Dermis microvascular lymphatic vessel endothelial cell (primary cell): ENCODE measurements around the gene GJC3. TPM values are rescaled to one million over a fixed set of nuclear protein-coding genes. Genes with fewer than 3 reads are reported as not detected.
"Not testable (repeated sequence)": the region's sequence is repeated elsewhere in the genome, so short reads cannot be mapped to it uniquely, and the experiment has no call there.

Experiments used
- DNase-seq, 2 donors: peaks; one replicate each; pipeline versions ENCODE4 v3.0.0 to v3.0.0-alpha.2; 2010; ENCODE audit warnings: low read depth in 2 of 2
- total RNA-seq: library from RNA; depleted of rRNA; stranded (reverse); fragments of >200 nt; gene quantifications from 2 replicates; pipeline ENCODE4 v1.2.1, GENCODE V29; 2014

GJC3 gene
- total RNA-seq, 1 donor from 2014 or later = 0.26 TPM

GRCh38 chr7:99930376-99930775, 956 bp upstream of the GJC3 start:
- DNase-seq = no peak

DNA sequence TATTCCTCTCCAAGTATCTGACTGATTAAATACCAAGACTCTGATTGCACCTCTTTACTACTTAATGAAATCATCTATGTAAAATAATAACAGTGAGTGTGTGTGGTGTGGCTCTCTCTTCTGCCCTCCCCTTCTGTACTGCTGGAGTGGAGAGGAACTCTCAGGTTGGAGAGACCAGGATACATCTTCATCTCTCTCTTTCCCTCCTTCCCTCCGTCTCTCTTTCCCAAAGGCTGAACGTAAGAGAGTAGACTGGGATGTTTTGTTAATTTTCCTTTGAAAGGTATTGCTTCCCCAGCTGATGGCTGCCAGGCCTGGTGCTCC, 272 bp upstream of the GJC3 start:
- DNase-seq = no peak

DNA sequence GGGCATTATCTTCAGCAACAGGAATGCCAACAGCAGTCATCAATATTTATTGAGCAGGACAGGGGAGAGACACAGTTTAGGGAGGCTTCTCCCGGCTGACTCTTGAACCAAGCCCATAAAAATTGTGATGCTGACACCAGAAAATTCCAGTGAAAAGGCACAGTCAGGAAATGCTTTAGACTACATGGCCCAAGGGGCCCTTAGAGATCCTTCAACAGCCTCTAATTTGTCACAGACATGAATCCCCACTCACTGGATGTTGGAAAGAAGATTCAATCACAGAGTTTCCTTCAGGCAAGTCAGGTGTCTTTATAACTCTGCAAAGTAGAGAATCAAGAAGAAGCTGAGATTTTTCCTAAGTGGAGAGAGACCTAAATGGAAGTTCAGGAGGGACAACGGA, 1.2 kb downstream of the GJC3 start:
- no peak for DNase-seq

DNA sequence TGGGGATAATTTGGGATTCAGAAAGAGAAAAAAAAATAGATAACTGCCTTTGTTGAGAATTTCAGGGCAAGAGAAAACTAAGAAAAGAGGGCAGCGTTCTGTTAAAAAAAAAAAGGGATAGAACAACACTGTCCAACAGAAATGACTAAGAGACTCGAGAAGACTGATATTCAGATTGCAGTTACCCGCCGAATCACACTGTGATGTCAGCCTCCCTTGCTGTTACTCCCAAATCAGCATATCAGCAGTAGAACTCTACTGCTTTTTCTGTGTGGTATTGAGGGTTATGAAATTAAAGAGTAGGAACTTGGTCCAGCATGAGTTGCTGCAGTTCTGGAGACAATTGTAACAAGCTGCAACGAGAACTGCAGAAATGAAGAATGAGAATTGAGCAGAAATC, 1.9 kb downstream of the GJC3 start:
- no peak for DNase-seq

DNA sequence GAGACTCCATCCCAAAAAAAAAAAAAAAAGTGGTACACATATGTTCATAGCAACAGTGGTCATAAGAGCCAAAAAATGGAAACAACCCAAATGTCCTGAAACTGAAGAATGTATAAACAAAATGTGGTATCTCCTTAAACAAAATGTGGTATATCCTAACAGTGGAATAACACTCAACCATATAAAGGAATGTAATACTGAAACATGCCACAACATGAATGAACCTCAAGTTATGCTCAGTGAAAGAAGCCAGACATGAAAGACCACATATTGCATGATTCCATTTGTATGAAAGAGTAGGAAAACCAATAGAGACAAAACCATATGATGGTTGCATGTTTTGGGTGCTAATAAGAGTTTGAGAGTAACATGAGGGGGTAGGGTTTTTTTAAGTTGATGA, 3.1 kb downstream of the GJC3 start:
- DNase-seq = no peak

DNA sequence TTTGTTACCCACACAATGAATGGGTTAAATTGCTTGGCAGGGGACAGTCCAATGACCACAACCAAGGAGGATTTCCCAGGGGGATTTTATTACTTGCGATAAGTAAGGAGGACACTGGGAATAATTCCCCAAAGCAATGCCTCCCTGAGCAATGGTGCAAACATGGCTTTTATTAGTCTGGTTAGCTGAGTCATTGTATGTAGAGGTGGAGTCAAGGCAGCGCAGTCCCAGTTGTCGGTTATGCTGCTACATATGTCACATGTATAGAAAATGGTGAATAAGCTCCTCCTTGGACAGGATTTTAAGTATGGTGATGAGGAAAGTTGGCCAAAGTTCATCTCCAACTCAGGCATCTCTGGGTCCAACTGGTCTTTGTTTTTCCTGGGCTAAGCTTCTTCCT, 6.2 kb downstream of the GJC3 start:
- no peak for DNase-seq

GRCh38 chr7:99920149-99920548, 9.3 kb downstream of the GJC3 start:
- DNase-seq = peak in 1 of 2 donors; percentile 22

GRCh38 chr7:99919814-99920112, 9.7 kb downstream of the GJC3 start:
- no peak for DNase-seq

GRCh38 chr7:99918959-99919813, 10.2 kb downstream of the GJC3 start, which contains the start of gene TRIM4:
TRIM4 (minus strand) TSS chr7:99919530; CDS start chr7:99919401, 129 bp downstream.
- DNase-seq = peak; percentile 67 to 90

GRCh38 chr7:99910976-99911375, 18.4 kb downstream of the GJC3 start:
- no peak for DNase-seq

DNA sequence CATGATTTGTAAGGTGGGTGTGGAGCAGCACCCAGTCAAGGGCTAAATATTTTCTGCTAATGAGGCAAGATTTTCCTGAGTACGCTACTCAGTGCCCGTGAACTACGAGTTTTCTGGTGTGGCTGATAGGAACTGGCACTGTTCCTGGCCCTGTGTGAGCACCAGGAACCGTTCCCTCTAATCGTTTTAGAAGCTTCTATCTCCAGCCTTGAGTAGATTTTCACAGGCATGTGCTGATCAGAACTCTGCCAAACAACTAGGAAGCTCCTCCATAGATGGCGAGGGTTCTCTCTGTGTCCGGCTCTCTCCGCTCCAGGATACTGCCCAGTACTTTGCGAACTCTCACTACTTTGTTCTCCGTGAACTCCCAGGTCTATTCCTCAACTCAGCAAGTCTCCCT, 27.8 kb downstream of the GJC3 start:
- DNase-seq = no peak

DNA sequence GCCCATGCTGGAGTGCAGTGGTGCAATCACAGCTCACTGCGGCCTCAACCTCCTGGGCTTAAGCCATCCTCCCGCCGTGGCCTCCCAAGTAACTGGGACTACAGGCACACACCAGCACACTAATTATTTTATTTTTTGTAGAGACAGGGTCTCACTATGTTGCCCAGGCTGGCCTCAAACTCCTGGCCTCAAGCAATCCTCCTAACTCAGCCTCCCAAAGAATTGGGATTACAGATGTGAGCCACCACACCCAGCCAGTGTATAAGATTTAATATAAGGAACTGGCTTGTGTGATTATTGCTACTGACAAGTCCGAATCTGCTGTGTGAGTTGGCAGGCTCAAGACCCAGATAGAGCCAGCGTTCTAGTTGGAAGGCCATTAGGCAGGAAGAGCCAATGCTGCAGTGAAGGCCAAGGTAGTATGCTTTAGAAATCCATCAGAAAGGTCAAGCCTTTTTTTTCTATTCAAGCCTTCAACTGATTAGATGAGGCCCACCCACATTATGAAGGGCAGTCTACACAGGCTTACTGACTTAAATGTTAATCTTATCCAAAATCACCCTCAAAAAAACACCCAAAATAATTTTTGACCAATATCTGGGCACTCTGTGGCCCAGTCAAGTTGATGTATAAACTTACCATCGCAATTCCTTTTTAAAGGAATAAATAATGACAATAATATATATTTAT, 29.4 kb downstream of the GJC3 start:
- no peak for DNase-seq

- no peak for DNase-seq
These were observed 30.6 kb downstream of the GJC3 start for GRCh38 chr7:99898836-99899235.

DNA sequence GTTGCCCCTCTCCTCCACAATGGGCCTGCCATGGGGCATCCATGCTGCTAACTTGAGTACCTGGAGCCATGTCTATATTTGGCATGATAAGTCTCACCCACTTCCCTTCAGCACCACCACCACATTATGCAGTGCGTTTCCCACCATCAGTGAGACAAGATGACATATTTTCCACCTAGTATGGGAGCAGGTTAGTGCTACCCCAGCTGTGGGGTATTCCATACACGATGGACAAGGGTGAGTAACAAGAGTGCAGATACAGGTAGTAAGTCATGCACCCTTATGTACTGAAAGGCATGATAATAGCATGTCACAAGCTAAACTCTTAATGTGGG, 31.4 kb downstream of the GJC3 start:
- DNase-seq = no peak

- no peak for DNase-seq
These were observed 31.9 kb downstream of the GJC3 start for GRCh38 chr7:99897322-99898022.

- DNase-seq = no peak
These were observed 34.7 kb downstream of the GJC3 start for GRCh38 chr7:99894738-99895137.

DNA sequence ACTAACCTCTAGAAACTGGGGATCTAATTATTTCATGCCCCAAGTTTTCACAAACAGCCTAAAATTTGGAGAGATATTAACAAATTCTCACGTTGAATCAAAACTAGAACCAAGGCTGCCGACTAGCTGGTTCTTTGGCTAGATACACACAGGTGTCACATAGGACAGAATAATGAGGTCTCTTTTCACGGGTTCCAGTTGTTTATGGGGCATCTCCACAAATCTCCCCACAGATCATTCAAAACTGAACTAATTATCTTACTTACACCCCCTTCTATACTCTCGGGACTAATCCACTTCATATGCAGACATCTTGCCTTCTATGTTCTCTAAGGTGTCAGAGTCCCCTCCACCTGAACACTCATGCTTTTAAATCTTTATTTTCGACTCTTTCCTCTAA, 36.1 kb downstream of the GJC3 start:
- no peak for DNase-seq

GRCh38 chr7:99890348-99890747, 39.1 kb downstream of the GJC3 start:
- not testable (repeated sequence) for DNase-seq

DNA sequence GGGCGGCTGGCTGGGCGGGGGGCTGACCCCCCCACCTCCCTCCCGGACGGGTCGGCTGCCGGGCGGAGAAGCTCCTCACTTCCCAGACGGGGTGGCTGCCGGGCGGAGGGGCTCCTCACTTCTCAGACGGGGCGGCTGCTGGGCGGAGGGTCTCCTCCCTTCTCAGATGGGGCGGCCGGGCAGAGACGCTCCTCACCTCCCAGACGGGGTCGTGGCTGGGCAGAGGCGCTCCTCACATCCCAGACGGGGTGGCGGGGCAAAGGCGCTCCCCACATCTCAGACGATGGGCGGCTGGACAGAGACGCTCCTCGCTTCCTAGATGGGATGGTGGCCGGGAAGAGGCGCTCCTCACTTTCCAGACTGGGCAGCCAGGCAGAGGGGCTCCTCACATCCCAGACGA, 41.1 kb downstream of the GJC3 start:
- DNase-seq = not testable (repeated sequence)

DNA sequence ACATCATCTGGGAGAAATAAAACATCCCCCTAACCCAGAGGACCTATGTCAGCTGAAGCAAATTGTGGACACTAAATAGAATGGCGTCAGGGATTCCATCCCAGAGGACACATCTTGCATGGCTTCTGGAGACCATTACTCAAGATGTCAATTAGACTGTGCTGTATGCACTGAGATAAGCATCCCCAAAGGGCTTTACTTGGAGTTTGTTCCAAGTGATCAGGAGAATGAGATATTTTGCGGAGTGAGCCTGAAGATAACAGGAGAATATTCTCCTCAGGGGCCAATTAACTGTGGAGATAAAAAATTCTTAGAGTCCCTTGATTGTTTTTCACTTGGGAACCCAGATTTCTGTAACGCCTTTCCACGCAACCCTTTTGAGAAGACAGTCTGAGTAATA, 48.0 kb downstream of the GJC3 start:
- no peak for DNase-seq

DNA sequence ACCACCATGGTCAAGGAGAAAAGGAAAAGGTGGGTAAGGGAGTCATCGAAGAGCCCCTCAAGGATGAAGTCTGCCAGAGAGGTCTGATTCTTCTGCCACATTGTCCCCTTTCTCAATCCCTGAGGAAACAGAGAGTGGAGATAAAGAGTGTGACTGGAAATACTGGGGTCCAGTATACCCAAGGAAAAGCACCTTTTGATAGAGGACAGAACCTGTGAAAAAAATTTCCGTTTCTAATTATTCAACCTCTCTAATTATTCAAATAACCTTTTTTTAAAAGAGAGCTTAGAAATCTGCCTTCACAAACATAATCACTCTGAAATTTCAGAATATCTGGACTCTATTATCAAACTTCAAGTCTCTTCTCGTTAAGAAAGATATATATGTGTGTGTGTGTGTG, 52.5 kb downstream of the GJC3 start, which contains the start of gene OR2AE1:
Gene OR2AE1, minus strand, starts transcription at position 101 of the 400 bp plus-strand sequence. Its CDS starts 0 bp downstream, at position 101.
- no peak for DNase-seq

DNA sequence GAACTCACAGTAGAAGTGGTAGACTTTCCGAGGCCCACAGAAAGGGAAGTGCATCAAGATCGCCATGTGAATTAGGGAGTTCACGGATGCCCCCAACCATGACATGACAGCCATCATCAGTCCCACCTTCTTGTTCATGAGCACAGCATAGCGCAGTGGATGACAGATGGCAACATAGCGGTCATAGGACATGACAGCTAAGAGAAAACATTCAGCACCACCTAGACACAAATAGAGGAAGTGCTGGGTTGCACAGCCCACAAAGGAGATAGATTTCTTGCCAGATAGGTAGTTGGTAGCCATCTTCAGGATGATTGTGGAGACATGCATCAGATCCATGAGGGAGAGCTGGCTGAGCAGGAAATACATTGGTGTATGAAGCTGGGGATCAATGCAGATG, 52.9 kb downstream of the GJC3 start:
- DNase-seq = no peak
